SK-N-MC (cell line): ENCODE measurements around the gene COX17.

ENCODE experiments used
- EZH2 ChIP-seq: fragments of 200-600 bp; sonication (generic); IDR thresholded peaks from one replicate; pipeline ENCODE4 v1.6.1; 2017; ENCODE audit warnings: antibody characterized with exemption
- POLR2AphosphoS5 ChIP-seq: IDR thresholded peaks from 2 replicates; pipeline ENCODE4 v1.6.1; 2012; ENCODE audit warnings: mild to moderate bottlenecking, low read depth, low read length, borderline replicate concordance

- TF ChIP-seq EZH2 (no peak), POLR2AphosphoS5 (no peak)
Observed at GRCh38 chr3:119627461-119627860, 49.7 kb downstream of the COX17 start.
